Uterus (tissue), 2 donors: ENCODE data around the gene PPIC.

ENCODE experiments used
- CTCF ChIP-seq, 4 experiments: fragments of 200-600 bp in 2 of 4; fragments of 450-650 bp in 2 of 4; sonication (generic) in 2 of 4; IDR thresholded peaks; one replicate each; pipeline ENCODE4 v1.5.1; 2016 to 2019; ENCODE audit warnings: antibody characterized with exemption in 4 of 4, mild to moderate bottlenecking in 2 of 4, moderate library complexity in 1 of 4
- POLR2A ChIP-seq, 2 donors: fragments of 450-650 bp; IDR thresholded peaks; one replicate each; pipeline ENCODE4 v1.6.1; 2016; ENCODE audit warnings: antibody characterized with exemption in 2 of 2, mild to moderate bottlenecking in 1 of 2, moderate library complexity in 1 of 2

GRCh38 chr5:123039673-123040072 is 3.1 kb upstream of the PPIC start:
- TF ChIP-seq CTCF (IDR thresholded peaks at IDR 0.05), result no peak
- no peak for TF ChIP-seq POLR2A (IDR thresholded peaks at IDR 0.05)
